BJ (cell line): Measurements from ENCODE around the gene ZCCHC2. TPM values are rescaled to one million over a fixed set of nuclear protein-coding genes. Genes with fewer than 3 reads are reported as not detected.

Source experiments
- CTCF ChIA-PET: fragments of 350-600 bp; formaldehyde crosslinking; extraction: SDS; loops from one replicate; lab custom pipeline; 2021; ENCODE audit warnings: antibody characterized with exemption, inconsistent platforms; lab: Yijun Ruan, JAX
- POLR2A ChIA-PET: fragments of 300-600 bp; sonication (Branson Sonifier 250); formaldehyde crosslinking; extraction: SDS; loops from one replicate; lab custom pipeline; 2021; ENCODE audit warnings: antibody characterized with exemption; lab: Charles Lee
- DNase-seq: peaks from one replicate; pipeline ENCODE4 v3.0.0-alpha.2; 2011; ENCODE audit warnings: low read depth
- H3K27me3 ChIP-seq: 2 replicates; pipeline ENCODE4 v1.6.0; 2011; ENCODE audit warnings: low read length; ENCODE audit not compliant: control insufficient read depth, insufficient read depth
- H3K36me3 ChIP-seq: 2 replicates; pipeline ENCODE4 v1.5.1; 2011; ENCODE audit warnings: low read length; ENCODE audit not compliant: control insufficient read depth, insufficient read depth
- H3K4me3 ChIP-seq: 2 replicates; pipeline ENCODE4 v1.5.1; 2011; ENCODE audit warnings: low read depth, mild to moderate bottlenecking, control low read depth, low read length
- polyA plus RNA-seq: library from polyadenylated mRNA; depleted of rRNA; stranded (reverse); fragments of >200 nt; gene quantifications from 2 replicates; pipeline ENCODE4 v1.2.3, GENCODE V29; 2011
- TF ChIP-seq, protein P1 (sequence below): IDR thresholded peaks from 2 replicates; pipeline ENCODE4 v1.5.1; 2011; ENCODE audit warnings: low read depth, mild to moderate bottlenecking, control low read depth, inconsistent platforms, low read length, moderate library complexity; ENCODE audit not compliant: insufficient read depth

ZCCHC2 gene
- polyA plus RNA-seq, 1 experiment = 5.8 TPM

DNA sequence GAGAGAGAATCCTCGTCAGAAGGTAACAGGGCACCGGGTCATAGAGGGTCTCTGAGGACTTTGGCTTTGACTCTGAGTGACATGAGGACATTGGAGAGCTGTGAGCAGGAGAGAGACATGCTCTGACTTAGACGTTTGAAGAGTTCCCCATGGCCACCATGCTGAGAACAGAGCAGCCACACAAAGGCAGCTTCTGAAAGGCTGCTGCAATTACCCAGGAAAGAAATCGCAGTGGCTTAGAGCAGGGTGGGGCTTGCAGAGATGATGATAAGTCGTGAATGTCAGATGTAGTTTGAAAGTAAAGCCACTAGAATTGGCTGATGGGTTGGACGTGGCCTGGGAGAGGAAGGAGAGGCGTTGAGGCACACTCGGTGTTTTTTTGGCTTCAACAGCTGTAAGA, 79.0 kb downstream of the ZCCHC2 start:
- Histone ChIP-seq H3K4me3 (no peak overlapping the region), H3K36me3 (no peaks in the 10 kb centered on the region), H3K27me3 (peaks cover 13% of the 10 kb centered on the region)
- no peak for DNase-seq
- TF ChIP-seq, protein P1, sequence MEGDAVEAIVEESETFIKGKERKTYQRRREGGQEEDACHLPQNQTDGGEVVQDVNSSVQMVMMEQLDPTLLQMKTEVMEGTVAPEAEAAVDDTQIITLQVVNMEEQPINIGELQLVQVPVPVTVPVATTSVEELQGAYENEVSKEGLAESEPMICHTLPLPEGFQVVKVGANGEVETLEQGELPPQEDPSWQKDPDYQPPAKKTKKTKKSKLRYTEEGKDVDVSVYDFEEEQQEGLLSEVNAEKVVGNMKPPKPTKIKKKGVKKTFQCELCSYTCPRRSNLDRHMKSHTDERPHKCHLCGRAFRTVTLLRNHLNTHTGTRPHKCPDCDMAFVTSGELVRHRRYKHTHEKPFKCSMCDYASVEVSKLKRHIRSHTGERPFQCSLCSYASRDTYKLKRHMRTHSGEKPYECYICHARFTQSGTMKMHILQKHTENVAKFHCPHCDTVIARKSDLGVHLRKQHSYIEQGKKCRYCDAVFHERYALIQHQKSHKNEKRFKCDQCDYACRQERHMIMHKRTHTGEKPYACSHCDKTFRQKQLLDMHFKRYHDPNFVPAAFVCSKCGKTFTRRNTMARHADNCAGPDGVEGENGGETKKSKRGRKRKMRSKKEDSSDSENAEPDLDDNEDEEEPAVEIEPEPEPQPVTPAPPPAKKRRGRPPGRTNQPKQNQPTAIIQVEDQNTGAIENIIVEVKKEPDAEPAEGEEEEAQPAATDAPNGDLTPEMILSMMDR = no peak
- ChIA-PET POLR2A (no interaction called here), CTCF (interaction anchor here (0.8 kb wide), 1 partner anchor 23 kb away, joined by 3 read pairs; no protein-coding TSS in a partner anchor)

- CTCF ChIA-PET = no interaction called here
- POLR2A ChIA-PET = no interaction called here
- TF ChIP-seq, protein P1 = no peak
- H3K4me3 ChIP-seq = no peak overlapping the region
- peaks cover 10% of the 10 kb centered on the region; the same call in 1 of the 2 replicates for H3K27me3 ChIP-seq
- no peak for DNase-seq
- H3K36me3 ChIP-seq = no peaks in the 10 kb centered on the region
Observed at GRCh38 chr18:62602706-62603105, 79.9 kb downstream of the ZCCHC2 start.

DNA sequence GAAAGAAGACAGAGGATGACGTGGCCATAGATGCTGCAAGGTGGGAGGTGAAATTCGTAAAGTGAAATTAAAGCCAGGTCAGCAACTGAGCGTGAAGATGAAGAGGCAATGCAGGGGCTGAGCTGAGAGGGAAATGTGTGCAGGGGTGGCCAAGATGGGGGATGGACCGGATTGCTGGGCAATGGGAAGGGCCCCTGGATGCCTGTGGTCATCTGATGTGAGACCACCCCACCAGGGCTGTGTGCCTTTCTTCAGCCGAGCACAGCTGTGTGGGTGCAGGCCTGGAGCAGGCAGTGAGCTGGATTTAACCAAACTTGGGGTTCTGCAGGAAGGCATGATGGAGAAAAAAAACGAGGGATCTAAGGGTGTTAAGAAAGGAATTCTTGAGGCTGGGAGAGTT, 80.4 kb downstream of the ZCCHC2 start:
- ChIA-PET POLR2A (no interaction called here), CTCF (interaction anchor here (0.6 kb wide), 1 partner anchor 42 kb away, joined by 4 read pairs; no protein-coding TSS in a partner anchor)
- Histone ChIP-seq H3K4me3 (no peak overlapping the region), H3K36me3 (no peaks in the 10 kb centered on the region), H3K27me3 (peaks cover 10% of the 10 kb centered on the region; the same call in 1 of the 2 replicates)
- TF ChIP-seq, protein P1 = no peak
- no peak for DNase-seq

- no peak for DNase-seq
- peaks cover 10% of the 10 kb centered on the region; the same call in 1 of the 2 replicates for H3K27me3 ChIP-seq
- CTCF ChIA-PET = no interaction called here
- no peaks in the 10 kb centered on the region for H3K36me3 ChIP-seq
- no peak overlapping the region for H3K4me3 ChIP-seq
- TF ChIP-seq, protein P1 = no peak
- POLR2A ChIA-PET = no interaction called here
Observed at GRCh38 chr18:62603979-62604378, 81.2 kb downstream of the ZCCHC2 start.

DNA sequence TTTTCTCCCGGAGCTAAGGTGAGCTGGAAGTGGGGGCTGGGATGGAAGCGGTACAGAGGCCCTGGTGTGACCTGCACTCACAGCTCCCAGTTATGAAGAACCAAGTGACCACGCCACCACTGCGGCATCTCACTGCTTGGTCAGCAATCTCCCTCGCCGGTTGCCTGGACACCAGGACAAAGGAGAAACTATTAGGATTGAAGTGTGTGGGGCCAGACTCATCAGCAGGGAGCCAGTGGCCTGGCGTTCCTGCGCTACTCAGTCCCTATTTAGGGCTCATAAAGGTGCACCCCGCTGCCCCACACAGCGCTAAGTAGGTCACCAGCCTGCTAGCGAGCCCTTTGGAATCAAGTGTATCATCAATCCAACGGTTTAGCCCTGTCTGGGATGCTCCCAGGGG, 82.9 kb downstream of the ZCCHC2 start:
- TF ChIP-seq, protein P1 = no peak
- peaks cover 12% of the 10 kb centered on the region; the same call in 1 of the 2 replicates for H3K27me3 ChIP-seq
- no peak for DNase-seq
- no peaks in the 10 kb centered on the region for H3K36me3 ChIP-seq
- no peak overlapping the region for H3K4me3 ChIP-seq
- ChIA-PET POLR2A (no interaction called here), CTCF (interaction anchor here (1.0 kb wide), 1 partner anchor 20 kb away, joined by 4 read pairs; no protein-coding TSS in a partner anchor)
